ENCODE data around the gene C12orf57. TPM values are rescaled to one million over a fixed set of nuclear protein-coding genes. Genes with fewer than 3 reads are reported as not detected.
A peak's percentile ranks its signal among the peaks of the same experiment; 100 is the strongest.

Gene C12orf57
- total and polyA plus RNA-seq, 9 of the 15 experiments (the other 6 are each of a cell fraction or from before 2014, with no cell fraction given), result 26.7 to 191 (median 107) TPM

GRCh38 chr12:6960593-6961277 lies 16.9 kb downstream of the C12orf57 start (continued):
- TF ChIP-seq DEAF1 (CRISPR knock-in tag; IDR thresholded peaks at IDR 0.05) (0 out of 2 replicates have a peak, but pooled peaks have one; percentile 27), ZNF263 (CRISPR knock-in tag; IDR thresholded peaks at IDR 0.05; ENCODE audit: borderline replicate concordance) (peak; percentile 60; the same call in 1 of the 2 replicates), RFX7 (CRISPR knock-in tag; IDR thresholded peaks at IDR 0.05) (no peak), CTCF (IDR thresholded peaks at IDR 0.05 in 2 of 3, conservative IDR thresholded peaks at IDR 0.05 in 1 of 3; ENCODE audit: insufficient read depth in 2 of 3, low read depth in 1 of 3, low read length in 3 of 3) (peak; percentile 62 to 67 (median 64); a peak in 5 of 6 replicates)

DNA sequence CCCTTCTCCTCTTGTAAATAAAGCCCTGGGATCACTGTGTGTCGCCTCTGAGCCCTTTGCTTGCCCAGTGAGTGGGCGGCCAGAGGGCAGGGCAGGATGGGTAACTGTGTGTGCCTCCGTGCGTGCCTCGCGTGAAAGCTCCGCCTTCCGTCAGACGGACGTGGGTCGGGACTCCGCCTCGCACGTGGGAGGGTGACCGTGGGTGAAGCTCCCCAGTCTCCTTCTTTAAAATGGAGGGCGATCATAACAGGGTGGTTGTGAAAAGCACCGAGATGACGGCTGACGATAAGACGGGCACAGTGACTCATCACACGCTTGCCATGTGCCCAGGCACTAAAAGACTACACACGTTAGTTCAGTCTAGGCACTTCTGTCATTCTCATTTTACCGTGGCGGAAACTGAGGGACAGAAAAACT lies 17.5 kb downstream of the C12orf57 start:
- peak overlapping the region; percentile 96 for H3K27ac ChIP-seq (ENCODE audit: extremely low read depth, low read depth, low read length)
- no peaks in the 10 kb centered on the region for H3K9me3 ChIP-seq (replicated peaks; ENCODE audit: control insufficient read depth, insufficient read depth, low read depth, low read length)
- WGBS (ENCODE audit: insufficient coverage, low coverage, missing lambda C conversion rate), result 3% methylated on average over 23 of the region's 24 CpGs
- BruUV-seq (replicated peaks), result TSS peak; percentile 81
- no peaks in the 10 kb centered on the region for H3K9me1 ChIP-seq (ENCODE audit: control insufficient read depth, insufficient read depth, low read length)
- H3K9ac ChIP-seq (ENCODE audit: insufficient read depth in 1 of 2, low read depth in 2 of 2, low read length in 2 of 2), result peak overlapping the region; percentile 92 to 96
- DNase-seq (ENCODE audit: extremely low read depth in 1 of 4, low spot score in 3 of 4), result peak; percentile 51 to 70 (median 62)
- H3K4me2 ChIP-seq (ENCODE audit: insufficient read depth, low read length), result peak overlapping the region; percentile 95
- H2AFZ ChIP-seq (ENCODE audit: low read depth, low read length), result peak overlapping the region; percentile 89
- H3K36me3 ChIP-seq (ENCODE audit: control insufficient read depth, insufficient read depth, low read length), result peaks cover 18% of the 10 kb centered on the region; the same call in 2 of the 3 replicates
- peaks cover 44 to 69% of the 10 kb centered on the region in 2 experiments for H3K4me1 ChIP-seq (replicated peaks in 1 of 2; ENCODE audit: control insufficient read depth in 2 of 2, insufficient read depth in 2 of 2, low read length in 2 of 2)
- in situ Hi-C loops (cut with MboI), result no loop called here
- FAIRE-seq, result no peak
- intact Hi-C loops (cut with micrococcal nuclease), result loop anchor here (10.0 kb wide), 1 partner anchor 224 kb away; the partner anchor contains the start of gene PEX5
- H3K27me3 ChIP-seq (ENCODE audit: control insufficient read depth in 2 of 2, insufficient read depth in 2 of 2, low read length in 2 of 2), result no peaks in the 10 kb centered on the region
- H3K79me2 ChIP-seq (ENCODE audit: control insufficient read depth, insufficient read depth, low read length), result peaks cover 10% of the 10 kb centered on the region; the same call in 2 of the 3 replicates
- ChIA-PET CTCF (ENCODE audit: low intra/inter-chr PET ratio) (interaction anchor here (0.5 to 1.8 kb wide), 3 partner anchors 17 to 92 kb away, joined by 3 to 13 read pairs (median 5); partner anchors contain the start of genes C12orf57 and RNU7-1), POLR2A (interaction anchor here (0.6 to 8.0 kb wide), 15 partner anchors 9 to 407 kb away, joined by 3 to 98 read pairs (median 4); partner anchors contain the start of genes C12orf57, LPCAT3, RNU7-1 and SPSB2)
- H4K20me1 ChIP-seq (replicated peaks; ENCODE audit: control insufficient read depth, insufficient read depth, low read length), result no peaks in the 10 kb centered on the region
- ATAC-seq, result peak; percentile 8; the same call in 2 of the 3 replicates
- H3K4me3 ChIP-seq, result peak overlapping the region; percentile 42
- TF ChIP-seq RBFOX2 (IDR thresholded peaks at IDR 0.05; ENCODE audit: low read depth, low read length), result peak; percentile 78
- TF ChIP-seq PTTG1 (tag; IDR thresholded peaks at IDR 0.05; ENCODE audit: low read depth), result no peak
- TF ChIP-seq, protein P1, sequence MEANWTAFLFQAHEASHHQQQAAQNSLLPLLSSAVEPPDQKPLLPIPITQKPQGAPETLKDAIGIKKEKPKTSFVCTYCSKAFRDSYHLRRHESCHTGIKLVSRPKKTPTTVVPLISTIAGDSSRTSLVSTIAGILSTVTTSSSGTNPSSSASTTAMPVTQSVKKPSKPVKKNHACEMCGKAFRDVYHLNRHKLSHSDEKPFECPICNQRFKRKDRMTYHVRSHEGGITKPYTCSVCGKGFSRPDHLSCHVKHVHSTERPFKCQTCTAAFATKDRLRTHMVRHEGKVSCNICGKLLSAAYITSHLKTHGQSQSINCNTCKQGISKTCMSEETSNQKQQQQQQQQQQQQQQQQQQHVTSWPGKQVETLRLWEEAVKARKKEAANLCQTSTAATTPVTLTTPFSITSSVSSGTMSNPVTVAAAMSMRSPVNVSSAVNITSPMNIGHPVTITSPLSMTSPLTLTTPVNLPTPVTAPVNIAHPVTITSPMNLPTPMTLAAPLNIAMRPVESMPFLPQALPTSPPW (CRISPR knock-in tag; IDR thresholded peaks at IDR 0.05), result no peak
- no peak for TF ChIP-seq TBL1XR1 (IDR thresholded peaks at IDR 0.05; ENCODE audit: low read length in 2 of 2)
- TF ChIP-seq, protein P2, sequence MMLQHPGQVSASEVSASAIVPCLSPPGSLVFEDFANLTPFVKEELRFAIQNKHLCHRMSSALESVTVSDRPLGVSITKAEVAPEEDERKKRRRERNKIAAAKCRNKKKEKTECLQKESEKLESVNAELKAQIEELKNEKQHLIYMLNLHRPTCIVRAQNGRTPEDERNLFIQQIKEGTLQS (IDR thresholded peaks at IDR 0.05), result peak; percentile 79
- TF ChIP-seq, protein P2 (CRISPR knock-in tag; conservative IDR thresholded peaks at IDR 0.05), result no peak
- no peak for TF ChIP-seq SNRNP70 (optimal IDR thresholded peaks at IDR 0.05; ENCODE audit: low read depth, low read length)
